ENCODE data around the gene COL4A6. TPM values are rescaled to one million over a fixed set of nuclear protein-coding genes. Genes with fewer than 3 reads are reported as not detected.

COL4A6 gene
- total and polyA plus RNA-seq, 2 of the 8 experiments (the other 6 are each of a cell fraction or from before 2014, with no cell fraction given): 5.9 to 11.8 TPM

DNA sequence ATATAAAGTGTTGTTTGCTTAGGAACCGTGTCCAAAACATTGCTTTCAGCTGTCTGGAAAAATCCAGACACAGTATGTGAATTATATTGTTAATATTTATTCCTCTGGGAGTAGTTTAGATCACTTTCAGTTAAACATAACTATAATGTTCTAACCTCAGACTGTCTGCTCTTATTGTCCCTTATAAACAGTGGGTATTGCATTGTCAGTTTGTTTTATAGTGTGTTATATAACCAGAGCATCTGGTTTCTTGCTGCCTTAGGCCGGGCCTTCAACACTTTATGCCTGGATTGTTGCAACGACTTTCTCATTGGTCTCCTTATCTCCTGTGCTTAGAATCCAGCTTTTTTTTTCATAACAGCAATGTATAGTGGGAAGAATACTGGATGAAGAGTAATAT, 320.2 kb downstream of the COL4A6 start:
- H4K5ac ChIP-seq (ENCODE audit: insufficient read length, low read depth, low read length): no peak overlapping the region
- no peak overlapping the region for H3K18ac ChIP-seq (ENCODE audit: extremely low read depth, low read length)
- no peak overlapping the region for H2BK20ac ChIP-seq (ENCODE audit: low read length)
- H2BK5ac ChIP-seq (ENCODE audit: low read depth, low read length): no peak overlapping the region
- no peak overlapping the region for H3K4ac ChIP-seq (replicated peaks; ENCODE audit: insufficient read length, low read depth, low read length)
- FAIRE-seq (no peak), DNase-seq (ENCODE audit: low read depth in 1 of 2, low spot score in 2 of 2) (no peak)
- H3K79me1 ChIP-seq (ENCODE audit: low read depth, low read length): no peaks in the 10 kb centered on the region
- H2AK5ac ChIP-seq (ENCODE audit: low read depth, low read length): no peak overlapping the region
- no peaks in the 10 kb centered on the region for H3K23me2 ChIP-seq (ENCODE audit: low read depth, low read length)
- H3K4me1 ChIP-seq (replicated peaks in 1 of 4; ENCODE audit: control insufficient read depth in 3 of 4, insufficient read depth in 4 of 4, low read length in 3 of 4): no peaks in the 10 kb centered on the region
- no peaks in the 10 kb centered on the region for H3K36me3 ChIP-seq (ENCODE audit: control insufficient read depth in 2 of 4, insufficient read depth in 4 of 4, low read length in 3 of 4)
- no peak overlapping the region for H3K4me3 ChIP-seq (ENCODE audit: extremely low read depth in 1 of 4, insufficient read depth in 2 of 4, low read depth in 3 of 4, low read length in 4 of 4)
- no peaks in the 10 kb centered on the region for H3K79me2 ChIP-seq (ENCODE audit: control insufficient read depth in 1 of 2, insufficient read depth in 2 of 2, low read length in 2 of 2)
- no peak overlapping the region for H2BK15ac ChIP-seq (ENCODE audit: low read length)
- H3K27ac ChIP-seq (ENCODE audit: low read depth, low read length): no peak overlapping the region
- no peaks in the 10 kb centered on the region for H4K20me1 ChIP-seq (replicated peaks in 1 of 2; ENCODE audit: control insufficient read depth in 1 of 2, insufficient read depth in 2 of 2, low read length in 2 of 2)
- H3K4me2 ChIP-seq (ENCODE audit: insufficient read depth in 1 of 2, low read depth in 2 of 2, low read length in 2 of 2): no peak overlapping the region
- H4K8ac ChIP-seq (ENCODE audit: extremely low read depth, insufficient read depth, low read length): no peak overlapping the region
- H2BK120ac ChIP-seq (replicated peaks; ENCODE audit: low read depth, low read length): no peak overlapping the region
- ChIA-PET CTCF (ENCODE audit: partially characterized antibody) (no interaction called here), POLR2A (ENCODE audit: partially characterized antibody) (no interaction called here)
- H3K23ac ChIP-seq (ENCODE audit: insufficient read length): no peak overlapping the region
- no peak overlapping the region for H2BK12ac ChIP-seq (ENCODE audit: low read depth, low read length)
- H3K9ac ChIP-seq (replicated peaks in 1 of 4; ENCODE audit: extremely low read depth in 1 of 4, low read depth in 3 of 4, low read length in 3 of 4): no peak overlapping the region
- no peak overlapping the region for H2AFZ ChIP-seq (ENCODE audit: low read length)
- no peak overlapping the region for H3K14ac ChIP-seq (ENCODE audit: insufficient read length)
- 89% methylated on average over 3 of the region's 3 CpGs; no CpG with 5 or more reads in 1 of the 2 experiments for WGBS, 2 experiments (ENCODE audit: extremely low coverage in 1 of 2, insufficient coverage in 1 of 2, insufficient read length in 1 of 2, insufficient replicate concordance in 2 of 2, low coverage in 1 of 2, low lambda C conversion rate in 2 of 2, missing lambda C conversion rate in 1 of 2)
- no peak overlapping the region for H3K56ac ChIP-seq (replicated peaks; ENCODE audit: insufficient read length, low read depth, low read length)
- H3K9me3 ChIP-seq (ENCODE audit: insufficient read depth in 2 of 2, low read depth in 1 of 2, low read length in 1 of 2): no peaks in the 10 kb centered on the region
- H3K27me3 ChIP-seq (replicated peaks in 1 of 4; ENCODE audit: control insufficient read depth in 3 of 4, extremely low read depth in 1 of 4, insufficient read depth in 3 of 4, low read length in 3 of 4): no peaks in the 10 kb centered on the region
- no peak overlapping the region for H4K91ac ChIP-seq (replicated peaks; ENCODE audit: insufficient read length, low read length)
- TF ChIP-seq NRF1 (IDR thresholded peaks at IDR 0.05; ENCODE audit: low read depth, low read length) (no peak), EGR1 (IDR thresholded peaks at IDR 0.05; ENCODE audit: borderline replicate concordance, low read depth, low read length) (no peak), SIN3A (conservative IDR thresholded peaks at IDR 0.05 in 1 of 2, IDR thresholded peaks at IDR 0.05 in 1 of 2; ENCODE audit: low read depth in 1 of 2, low read length in 2 of 2) (no peak), CTCF (IDR thresholded peaks at IDR 0.05; ENCODE audit: control extremely low read depth in 1 of 3, insufficient read depth in 1 of 3, low read depth in 1 of 3, low read length in 3 of 3) (no peak), SIX5 (IDR thresholded peaks at IDR 0.05; ENCODE audit: low read depth, low read length) (no peak)

All from H1 (cell line).